Neural progenitor cell (in vitro differentiated cells): Measurements from ENCODE around the gene AXIN2.

Source experiments
- CTCF ChIP-seq: fragments of 200-600 bp; sonication (generic); IDR thresholded peaks from 2 replicates; pipeline ENCODE4 v1.5.1; 2017; ENCODE audit warnings: antibody characterized with exemption, mild to moderate bottlenecking
- EZH2 ChIP-seq: fragments of 200-600 bp; sonication (generic); IDR thresholded peaks from 2 replicates; pipeline ENCODE4 v1.6.1; 2017; ENCODE audit warnings: antibody characterized with exemption, mild to moderate bottlenecking, moderate library complexity

DNA sequence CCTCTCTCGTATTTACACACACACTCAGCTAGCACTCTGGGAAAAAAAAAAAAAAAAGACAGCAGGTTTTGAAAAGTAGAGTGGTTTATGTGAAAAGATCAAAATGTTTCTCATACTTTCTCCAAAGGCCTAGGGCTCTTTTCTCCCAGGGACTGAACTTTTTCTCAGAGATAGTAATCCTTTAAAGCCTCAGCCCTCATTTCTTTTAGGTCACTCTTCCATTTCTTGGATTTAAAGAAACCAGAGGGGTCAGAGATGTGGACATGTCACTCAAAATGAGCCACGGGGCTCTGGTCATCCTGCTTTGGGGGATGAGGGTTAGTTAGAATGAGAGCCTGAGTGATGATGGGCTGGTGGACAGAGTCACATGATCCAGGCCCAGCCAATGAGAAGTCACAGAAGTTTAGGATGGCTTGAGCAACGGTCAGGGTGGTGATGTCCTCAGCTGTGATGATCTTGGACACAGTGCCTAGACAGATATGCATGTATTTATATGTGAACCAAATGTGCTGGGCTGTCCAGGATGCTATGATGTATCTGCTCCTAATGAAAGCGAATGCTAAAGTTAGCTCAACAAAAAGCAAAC, 33.7 kb upstream of the AXIN2 start:
- TF ChIP-seq CTCF (no peak), EZH2 (no peak)
